HL-60 (cell line): Measurements from ENCODE around the gene DNTTIP2.

Source experiments
- DNase-seq, 2 experiments: peaks; one replicate each; pipeline ENCODE4 v3.0.0-alpha.2; 2010 to 2020; ENCODE audit warnings: low read depth in 1 of 2, low spot score in 1 of 2
- H3K27ac ChIP-seq: fragments of 250-450 bp; sonication (Bioruptor Pico); replicated peaks from 2 replicates; pipeline ENCODE4 v1.5.1; 2020; ENCODE audit warnings: mild to moderate bottlenecking, moderate library complexity
- H3K27me3 ChIP-seq: fragments of 250-450 bp; sonication (Bioruptor Pico); 2 replicates; pipeline ENCODE4 v1.5.1; 2021; ENCODE audit warnings: mild to moderate bottlenecking, moderate library complexity; ENCODE audit not compliant: insufficient read depth, poor library complexity, severe bottlenecking
- H3K4me3 ChIP-seq: replicated peaks from 2 replicates; pipeline ENCODE4 v1.5.1; 2011; ENCODE audit warnings: mild to moderate bottlenecking, control low read depth, low read length; ENCODE audit not compliant: insufficient read depth
- GABPA ChIP-seq: IDR thresholded peaks from 2 replicates; pipeline ENCODE4 v1.6.1; 2012; ENCODE audit warnings: low read depth
- POLR2AphosphoS5 ChIP-seq: IDR thresholded peaks from 2 replicates; pipeline ENCODE4 v1.6.1; 2012; ENCODE audit warnings: low read depth
- SPI1 ChIP-seq: IDR thresholded peaks from 2 replicates; pipeline ENCODE4 v1.6.1; 2012; ENCODE audit warnings: low read depth, mild to moderate bottlenecking, borderline replicate concordance
- TF ChIP-seq, protein P1 (sequence below): IDR thresholded peaks from one replicate; pipeline ENCODE4 v1.5.1; 2011; ENCODE audit warnings: low read length, control low read depth, inconsistent platforms; ENCODE audit not compliant: insufficient read depth
- TF ChIP-seq, protein P2 (sequence below): IDR thresholded peaks from 2 replicates; pipeline ENCODE4 v1.6.1; 2012; ENCODE audit warnings: low read depth; ENCODE audit not compliant: insufficient replicate concordance

The DNTTIP2 gene

DNA sequence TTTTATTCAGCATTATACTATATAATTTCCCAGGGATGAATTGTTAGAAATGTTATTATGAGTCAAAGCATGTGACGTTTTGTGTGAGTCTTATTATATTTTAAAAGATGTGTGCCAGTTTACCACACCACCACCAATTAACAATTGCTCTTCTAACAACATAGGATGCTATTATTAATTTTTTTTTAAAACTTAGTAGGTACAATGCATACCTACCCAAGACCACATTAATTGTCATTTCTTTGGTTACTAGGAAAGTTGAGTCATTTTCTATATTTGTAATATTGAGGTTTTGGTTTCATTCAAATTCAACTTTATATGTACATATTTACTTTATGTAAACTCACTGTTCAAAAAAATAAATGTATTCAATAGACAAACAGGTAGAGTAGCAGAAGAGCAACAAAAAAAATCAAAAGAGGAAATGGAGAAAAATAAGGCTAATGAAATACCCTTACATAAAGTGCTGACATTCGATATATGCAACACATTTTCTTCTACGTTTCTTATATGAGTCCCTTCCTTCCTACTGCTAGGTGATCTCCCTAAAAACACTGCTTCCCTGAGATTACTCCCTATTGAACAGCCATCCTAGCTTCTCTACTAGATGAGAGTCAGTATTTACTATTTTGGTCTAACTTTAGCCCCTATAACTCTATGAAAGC, 20.7 kb upstream of the DNTTIP2 start:
- no peak for TF ChIP-seq GABPA
- no peak for TF ChIP-seq SPI1
- TF ChIP-seq, protein P1, sequence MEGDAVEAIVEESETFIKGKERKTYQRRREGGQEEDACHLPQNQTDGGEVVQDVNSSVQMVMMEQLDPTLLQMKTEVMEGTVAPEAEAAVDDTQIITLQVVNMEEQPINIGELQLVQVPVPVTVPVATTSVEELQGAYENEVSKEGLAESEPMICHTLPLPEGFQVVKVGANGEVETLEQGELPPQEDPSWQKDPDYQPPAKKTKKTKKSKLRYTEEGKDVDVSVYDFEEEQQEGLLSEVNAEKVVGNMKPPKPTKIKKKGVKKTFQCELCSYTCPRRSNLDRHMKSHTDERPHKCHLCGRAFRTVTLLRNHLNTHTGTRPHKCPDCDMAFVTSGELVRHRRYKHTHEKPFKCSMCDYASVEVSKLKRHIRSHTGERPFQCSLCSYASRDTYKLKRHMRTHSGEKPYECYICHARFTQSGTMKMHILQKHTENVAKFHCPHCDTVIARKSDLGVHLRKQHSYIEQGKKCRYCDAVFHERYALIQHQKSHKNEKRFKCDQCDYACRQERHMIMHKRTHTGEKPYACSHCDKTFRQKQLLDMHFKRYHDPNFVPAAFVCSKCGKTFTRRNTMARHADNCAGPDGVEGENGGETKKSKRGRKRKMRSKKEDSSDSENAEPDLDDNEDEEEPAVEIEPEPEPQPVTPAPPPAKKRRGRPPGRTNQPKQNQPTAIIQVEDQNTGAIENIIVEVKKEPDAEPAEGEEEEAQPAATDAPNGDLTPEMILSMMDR: no peak
- TF ChIP-seq, protein P2, sequence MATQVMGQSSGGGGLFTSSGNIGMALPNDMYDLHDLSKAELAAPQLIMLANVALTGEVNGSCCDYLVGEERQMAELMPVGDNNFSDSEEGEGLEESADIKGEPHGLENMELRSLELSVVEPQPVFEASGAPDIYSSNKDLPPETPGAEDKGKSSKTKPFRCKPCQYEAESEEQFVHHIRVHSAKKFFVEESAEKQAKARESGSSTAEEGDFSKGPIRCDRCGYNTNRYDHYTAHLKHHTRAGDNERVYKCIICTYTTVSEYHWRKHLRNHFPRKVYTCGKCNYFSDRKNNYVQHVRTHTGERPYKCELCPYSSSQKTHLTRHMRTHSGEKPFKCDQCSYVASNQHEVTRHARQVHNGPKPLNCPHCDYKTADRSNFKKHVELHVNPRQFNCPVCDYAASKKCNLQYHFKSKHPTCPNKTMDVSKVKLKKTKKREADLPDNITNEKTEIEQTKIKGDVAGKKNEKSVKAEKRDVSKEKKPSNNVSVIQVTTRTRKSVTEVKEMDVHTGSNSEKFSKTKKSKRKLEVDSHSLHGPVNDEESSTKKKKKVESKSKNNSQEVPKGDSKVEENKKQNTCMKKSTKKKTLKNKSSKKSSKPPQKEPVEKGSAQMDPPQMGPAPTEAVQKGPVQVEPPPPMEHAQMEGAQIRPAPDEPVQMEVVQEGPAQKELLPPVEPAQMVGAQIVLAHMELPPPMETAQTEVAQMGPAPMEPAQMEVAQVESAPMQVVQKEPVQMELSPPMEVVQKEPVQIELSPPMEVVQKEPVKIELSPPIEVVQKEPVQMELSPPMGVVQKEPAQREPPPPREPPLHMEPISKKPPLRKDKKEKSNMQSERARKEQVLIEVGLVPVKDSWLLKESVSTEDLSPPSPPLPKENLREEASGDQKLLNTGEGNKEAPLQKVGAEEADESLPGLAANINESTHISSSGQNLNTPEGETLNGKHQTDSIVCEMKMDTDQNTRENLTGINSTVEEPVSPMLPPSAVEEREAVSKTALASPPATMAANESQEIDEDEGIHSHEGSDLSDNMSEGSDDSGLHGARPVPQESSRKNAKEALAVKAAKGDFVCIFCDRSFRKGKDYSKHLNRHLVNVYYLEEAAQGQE: no peak
- no peak for TF ChIP-seq POLR2AphosphoS5
- no peaks in the 10 kb centered on the region for H3K27me3 ChIP-seq
- DNase-seq: no peak
- H3K4me3 ChIP-seq: no peak overlapping the region
- no peak overlapping the region for H3K27ac ChIP-seq

DNA sequence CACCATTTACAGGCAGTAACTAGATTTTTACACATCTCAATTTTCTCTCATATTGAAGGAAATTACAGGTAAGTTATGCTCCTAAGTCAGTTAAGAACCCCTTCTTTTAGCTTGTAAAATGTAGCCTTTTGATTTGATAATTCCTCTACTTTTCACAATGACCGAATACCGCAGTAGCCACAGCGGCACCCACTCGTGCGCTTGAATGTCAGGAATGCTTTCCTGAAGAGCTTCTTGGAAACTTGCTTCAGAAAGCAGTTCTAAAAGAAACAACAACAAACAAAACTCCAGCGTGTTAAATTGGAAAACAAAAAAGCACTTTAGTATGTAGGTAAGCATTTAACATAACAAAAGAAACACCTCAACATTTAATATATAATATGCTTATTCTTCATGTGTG, 9.9 kb upstream of the DNTTIP2 start:
- Histone ChIP-seq H3K4me3 (no peak overlapping the region), H3K27me3 (no peaks in the 10 kb centered on the region), H3K27ac (no peak overlapping the region)
- no peak for DNase-seq
- TF ChIP-seq, protein P2: no peak
- TF ChIP-seq GABPA (no peak), SPI1 (no peak), POLR2AphosphoS5 (no peak)
- TF ChIP-seq, protein P1: no peak

DNA sequence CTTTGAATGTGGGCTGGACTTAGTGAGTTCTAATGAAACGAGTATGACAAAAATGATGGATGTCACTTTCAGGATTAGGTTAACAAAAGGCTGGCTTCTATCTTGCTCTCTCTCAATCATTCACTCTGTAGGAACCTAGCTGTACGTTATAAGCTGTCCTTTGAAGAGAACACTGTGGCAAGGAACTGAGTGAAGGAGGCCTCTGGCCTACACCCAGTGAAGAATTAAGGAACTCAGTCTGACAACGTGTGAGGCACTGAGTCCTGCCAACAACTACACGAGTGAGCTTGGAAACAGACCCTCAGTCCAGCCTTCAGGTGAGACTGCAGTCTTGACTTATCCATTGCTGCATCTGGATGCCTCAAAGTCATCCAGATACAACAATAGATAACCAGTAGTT, 3.3 kb upstream of the DNTTIP2 start:
- no peak overlapping the region for H3K27ac ChIP-seq
- DNase-seq: no peak
- H3K4me3 ChIP-seq: no peak overlapping the region
- no peaks in the 10 kb centered on the region for H3K27me3 ChIP-seq
- TF ChIP-seq, protein P1: no peak
- TF ChIP-seq POLR2AphosphoS5: no peak
- TF ChIP-seq SPI1: no peak
- TF ChIP-seq, protein P2: no peak
- no peak for TF ChIP-seq GABPA
